Measurements from ENCODE around the gene TRAPPC14. TPM values are rescaled to one million over a fixed set of nuclear protein-coding genes. Genes with fewer than 3 reads are reported as not detected.
A peak's percentile ranks its signal among the peaks of the same experiment; 100 is the strongest.

The TRAPPC14 gene
- total and polyA plus RNA-seq, 4 donors, result 9.4 to 54.1 (median 31.0) TPM

- H3K27me3 ChIP-seq (ENCODE audit: control insufficient read depth, insufficient read depth, low read length), result no peaks in the 10 kb centered on the region
- H3K27ac ChIP-seq (ENCODE audit: low read depth, low read length), result peak overlapping the region; percentile 2
- H3K4me1 ChIP-seq (ENCODE audit: control insufficient read depth, insufficient read depth, low read length), result peaks cover 36% of the 10 kb centered on the region
- peaks cover 9% of the 10 kb centered on the region for H3K36me3 ChIP-seq (ENCODE audit: control insufficient read depth, insufficient read depth, low read length)
- no peak overlapping the region for H3K4me3 ChIP-seq (ENCODE audit: low read depth, low read length)
- no peaks in the 10 kb centered on the region for H3K9me3 ChIP-seq (ENCODE audit: control insufficient read depth, insufficient read depth, low read length)
- WGBS (ENCODE audit: insufficient coverage), result 57% methylated on average over 1 of the region's 1 CpG
- DNase-seq (ENCODE audit: low read depth in 4 of 6, low spot score in 6 of 6), result no peak
Measured at GRCh38 chr7:100128637-100128963, 29.9 kb downstream of the TRAPPC14 start.

GRCh38 chr7:100127866-100128636 is 30.5 kb downstream of the TRAPPC14 start:
- H3K27ac ChIP-seq (ENCODE audit: low read depth, low read length), result peak overlapping the region; percentile 2
- peak overlapping the region; percentile 97 for H3K4me3 ChIP-seq (ENCODE audit: low read depth, low read length)
- peaks cover 14% of the 10 kb centered on the region for H3K36me3 ChIP-seq (ENCODE audit: control insufficient read depth, insufficient read depth, low read length)
- peaks cover 36% of the 10 kb centered on the region for H3K4me1 ChIP-seq (ENCODE audit: control insufficient read depth, insufficient read depth, low read length)
- no peaks in the 10 kb centered on the region for H3K27me3 ChIP-seq (ENCODE audit: control insufficient read depth, insufficient read depth, low read length)
- 1% methylated on average over 35 of the region's 37 CpGs for WGBS (ENCODE audit: insufficient coverage)
- H3K9me3 ChIP-seq (ENCODE audit: control insufficient read depth, insufficient read depth, low read length), result no peaks in the 10 kb centered on the region
- DNase-seq (ENCODE audit: low read depth in 4 of 6, low spot score in 6 of 6), result peak in 2 of 6 donors; percentile 57 to 77

GRCh38 chr7:100126931-100127865 is 31.3 kb downstream of the TRAPPC14 start, which contains the start of gene MBLAC1:
Gene MBLAC1, plus strand, starts transcription at chr7:100126967. Its CDS starts 429 bp downstream, at chr7:100127396.
- DNase-seq (ENCODE audit: low read depth in 4 of 6, low spot score in 6 of 6), result peak; percentile 93 to 99 (median 94)
- peaks cover 35% of the 10 kb centered on the region for H3K4me1 ChIP-seq (ENCODE audit: control insufficient read depth, insufficient read depth, low read length)
- peak within 1 kb of the TSS; percentile 97 for H3K4me3 ChIP-seq (ENCODE audit: low read depth, low read length)
- H3K27ac ChIP-seq (ENCODE audit: low read depth, low read length), result peak within 1 kb of the TSS; percentile 99
- H3K27me3 ChIP-seq (ENCODE audit: control insufficient read depth, insufficient read depth, low read length), result no peaks in the 10 kb centered on the region
- peaks cover 20% of the 10 kb centered on the region for H3K36me3 ChIP-seq (ENCODE audit: control insufficient read depth, insufficient read depth, low read length)
- WGBS (ENCODE audit: insufficient coverage), result under 1% methylated on average over 85 of the region's 85 CpGs
- H3K9me3 ChIP-seq (ENCODE audit: control insufficient read depth, insufficient read depth, low read length), result no peaks in the 10 kb centered on the region

GRCh38 chr7:100126239-100126930 is 32.1 kb downstream of the TRAPPC14 start:
- WGBS (ENCODE audit: insufficient coverage), result 15% methylated on average over 28 of the region's 29 CpGs
- H3K27me3 ChIP-seq (ENCODE audit: control insufficient read depth, insufficient read depth, low read length), result no peaks in the 10 kb centered on the region
- H3K9me3 ChIP-seq (ENCODE audit: control insufficient read depth, insufficient read depth, low read length), result no peaks in the 10 kb centered on the region
- DNase-seq (ENCODE audit: low read depth in 4 of 6, low spot score in 6 of 6), result no peak
- peaks cover 34% of the 10 kb centered on the region for H3K4me1 ChIP-seq (ENCODE audit: control insufficient read depth, insufficient read depth, low read length)
- H3K27ac ChIP-seq (ENCODE audit: low read depth, low read length), result peak overlapping the region; percentile 99
- H3K36me3 ChIP-seq (ENCODE audit: control insufficient read depth, insufficient read depth, low read length), result peaks cover 23% of the 10 kb centered on the region
- H3K4me3 ChIP-seq (ENCODE audit: low read depth, low read length), result peak overlapping the region; percentile 97

- Histone ChIP-seq H3K9me3 (ENCODE audit: control insufficient read depth, insufficient read depth, low read length) (no peaks in the 10 kb centered on the region), H3K4me1 (ENCODE audit: control insufficient read depth, insufficient read depth, low read length) (peaks cover 36% of the 10 kb centered on the region), H3K36me3 (ENCODE audit: control insufficient read depth, insufficient read depth, low read length) (peaks cover 23% of the 10 kb centered on the region), H3K4me3 (ENCODE audit: low read depth, low read length) (no peak overlapping the region), H3K27me3 (ENCODE audit: control insufficient read depth, insufficient read depth, low read length) (no peaks in the 10 kb centered on the region), H3K27ac (ENCODE audit: low read depth, low read length) (no peak overlapping the region)
- 67% methylated on average over 1 of the region's 4 CpGs for WGBS (ENCODE audit: insufficient coverage)
- no peak for DNase-seq (ENCODE audit: low read depth in 4 of 6, low spot score in 6 of 6)
Measured at GRCh38 chr7:100124301-100125230, 34.0 kb downstream of the TRAPPC14 start.

GRCh38 chr7:100122568-100122967 is 36.0 kb downstream of the TRAPPC14 start:
- no peak for DNase-seq (ENCODE audit: low read depth in 4 of 6, low spot score in 6 of 6)
- no peaks in the 10 kb centered on the region for H3K9me3 ChIP-seq (ENCODE audit: control insufficient read depth, insufficient read depth, low read length)
- no peaks in the 10 kb centered on the region for H3K27me3 ChIP-seq (ENCODE audit: control insufficient read depth, insufficient read depth, low read length)
- peaks cover 34% of the 10 kb centered on the region for H3K4me1 ChIP-seq (ENCODE audit: control insufficient read depth, insufficient read depth, low read length)
- 100% methylated on average over 1 of the region's 1 CpG for WGBS (ENCODE audit: insufficient coverage)
- H3K36me3 ChIP-seq (ENCODE audit: control insufficient read depth, insufficient read depth, low read length), result peaks cover 23% of the 10 kb centered on the region
- H3K4me3 ChIP-seq (ENCODE audit: low read depth, low read length), result no peak overlapping the region
- no peak overlapping the region for H3K27ac ChIP-seq (ENCODE audit: low read depth, low read length)

- WGBS (ENCODE audit: insufficient coverage), result no CpG with 5 or more reads among the region's 13 CpGs
- no peak for DNase-seq (ENCODE audit: low read depth in 4 of 6, low spot score in 6 of 6)
- H3K36me3 ChIP-seq (ENCODE audit: control insufficient read depth, insufficient read depth, low read length), result peaks cover 26% of the 10 kb centered on the region
- H3K27me3 ChIP-seq (ENCODE audit: control insufficient read depth, insufficient read depth, low read length), result no peaks in the 10 kb centered on the region
- H3K4me1 ChIP-seq (ENCODE audit: control insufficient read depth, insufficient read depth, low read length), result peaks cover 34% of the 10 kb centered on the region
- no peak overlapping the region for H3K27ac ChIP-seq (ENCODE audit: low read depth, low read length)
- no peak overlapping the region for H3K4me3 ChIP-seq (ENCODE audit: low read depth, low read length)
- no peaks in the 10 kb centered on the region for H3K9me3 ChIP-seq (ENCODE audit: control insufficient read depth, insufficient read depth, low read length)
Measured at GRCh38 chr7:100122067-100122466, 36.5 kb downstream of the TRAPPC14 start.

- Histone ChIP-seq H3K9me3 (ENCODE audit: control insufficient read depth, insufficient read depth, low read length) (no peaks in the 10 kb centered on the region), H3K27me3 (ENCODE audit: control insufficient read depth, insufficient read depth, low read length) (no peaks in the 10 kb centered on the region), H3K27ac (ENCODE audit: low read depth, low read length) (peak overlapping the region; percentile 95), H3K4me1 (ENCODE audit: control insufficient read depth, insufficient read depth, low read length) (peaks cover 22% of the 10 kb centered on the region), H3K36me3 (ENCODE audit: control insufficient read depth, insufficient read depth, low read length) (peaks cover 31% of the 10 kb centered on the region), H3K4me3 (ENCODE audit: low read depth, low read length) (peak overlapping the region; percentile 96)
- DNase-seq (ENCODE audit: low read depth in 4 of 6, low spot score in 6 of 6), result no peak
- 50% methylated on average over 1 of the region's 1 CpG for WGBS (ENCODE audit: insufficient coverage)
Measured at GRCh38 chr7:100120733-100121036, 37.8 kb downstream of the TRAPPC14 start.
